BLaER1 treated with 17β-estradiol and CSF1 and Interleukin-3, amounts not matched to agents 10 nM and 100 nM (cell line): ENCODE results near the gene DHFR.
A peak's percentile ranks its signal among the peaks of the same experiment; 100 is the strongest.

Experiments
- H3K27ac ChIP-seq, 11 experiments: shearing (Covaris generic); formaldehyde crosslinking; 2 replicates each; pipeline ENCODE4 v1.8.1; 2022
- H3K27me3 ChIP-seq, 11 experiments: shearing (Covaris generic); formaldehyde crosslinking; 2 replicates each; pipeline ENCODE4 v1.8.1; 2022
- H3K36me3 ChIP-seq, 11 experiments: shearing (Covaris generic); formaldehyde crosslinking; 2 replicates each; pipeline ENCODE4 v1.8.1; 2022
- H3K4me1 ChIP-seq, 10 experiments: shearing (Covaris generic); formaldehyde crosslinking; 2 replicates each; pipeline ENCODE4 v1.8.1; 2022
- H3K4me2 ChIP-seq, 11 experiments: shearing (Covaris generic); formaldehyde crosslinking; 2 replicates each; pipeline ENCODE4 v1.8.1; 2022
- H3K4me3 ChIP-seq, 10 experiments: shearing (Covaris generic); formaldehyde crosslinking; 2 replicates each; pipeline ENCODE4 v1.8.1; 2022
- H3K9ac ChIP-seq, 11 experiments: shearing (Covaris generic); formaldehyde crosslinking; 2 replicates each; pipeline ENCODE4 v1.8.1; 2022
- H3K9me3 ChIP-seq, 11 experiments: shearing (Covaris generic); formaldehyde crosslinking; replicated peaks in 1 of 11; 2 replicates each; pipeline ENCODE4 v1.8.1; 2022
- H4K20me1 ChIP-seq, 11 experiments: shearing (Covaris generic); formaldehyde crosslinking; 2 replicates each; pipeline ENCODE4 v1.8.1; 2022
- Cebpa-rat ChIP-seq, 11 experiments: shearing (Covaris generic); IDR thresholded peaks; 2 replicates each; pipeline ENCODE4 v1.8.1; 2022

Gene DHFR

DNA sequence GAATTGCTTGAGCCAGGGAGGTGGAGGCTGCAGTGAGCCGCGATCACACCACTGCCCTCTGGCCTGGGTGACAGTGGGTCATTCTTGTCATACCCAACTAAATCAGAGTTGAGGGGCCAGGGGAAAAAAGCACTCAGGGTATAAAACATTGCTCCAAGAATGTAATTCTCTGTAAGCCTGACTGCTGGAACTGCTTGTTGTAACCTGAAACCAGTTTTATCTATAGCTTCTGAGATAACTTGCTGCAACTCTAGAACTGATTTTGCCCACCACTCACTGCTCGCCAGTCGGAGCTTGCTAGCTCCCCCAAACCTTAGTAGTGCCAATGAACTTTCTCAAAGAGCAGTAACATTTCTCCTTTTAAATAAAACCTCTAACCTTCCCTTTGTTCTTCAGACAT lies 9.9 kb downstream of the DHFR start:
- H3K4me3 ChIP-seq, result no peak overlapping the region
- H3K27ac ChIP-seq, result no peak overlapping the region
- peaks cover 0 to 12% (median 0%) of the 10 kb centered on the region in 11 experiments; a peak in 4 of 22 replicates for H4K20me1 ChIP-seq
- no peak for TF ChIP-seq Cebpa-rat (IDR thresholded peaks at IDR 0.05)
- H3K36me3 ChIP-seq, result peaks cover 0 to 89% (median 0%) of the 10 kb centered on the region in 11 experiments; a peak in 14 of 22 replicates
- H3K4me1 ChIP-seq, result peaks cover 0 to 16% (median 4%) of the 10 kb centered on the region in 10 experiments; a peak in 9 of 20 replicates
- peaks cover 0 to 26% (median 14%) of the 10 kb centered on the region in 11 experiments; a peak in 14 of 22 replicates for H3K9me3 ChIP-seq
- no peak overlapping the region for H3K9ac ChIP-seq
- no peak overlapping the region for H3K4me2 ChIP-seq
- no peaks in the 10 kb centered on the region for H3K27me3 ChIP-seq

DNA sequence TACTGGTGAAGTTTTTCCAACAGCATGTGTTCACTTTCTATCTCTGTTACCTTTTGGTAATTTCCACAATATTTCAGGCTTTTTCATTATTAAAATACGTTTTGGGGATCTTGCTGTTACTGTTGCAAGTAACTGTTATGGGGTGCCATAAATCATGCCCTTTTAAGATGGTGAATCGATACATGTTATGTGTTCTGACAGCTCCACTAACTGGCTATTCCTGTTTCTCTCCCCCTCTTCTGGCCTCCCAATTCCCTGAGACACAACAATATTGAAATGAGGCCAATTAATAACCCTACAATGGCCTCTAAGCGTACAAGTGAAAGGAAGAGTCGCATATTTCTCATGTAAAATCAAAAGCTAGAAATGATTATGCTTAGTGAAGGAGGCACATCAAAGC lies 13.4 kb downstream of the DHFR start:
- peaks cover 0 to 12% (median 0%) of the 10 kb centered on the region in 11 experiments; a peak in 4 of 22 replicates for H4K20me1 ChIP-seq
- peaks cover 0 to 22% (median 9%) of the 10 kb centered on the region in 11 experiments; a peak in 9 of 22 replicates for H3K9me3 ChIP-seq
- peaks cover 0 to 97% (median 0%) of the 10 kb centered on the region in 11 experiments; a peak in 18 of 22 replicates for H3K36me3 ChIP-seq
- no peak overlapping the region for H3K27ac ChIP-seq
- no peak overlapping the region for H3K9ac ChIP-seq
- no peaks in the 10 kb centered on the region; a peak in 1 of 20 replicates for H3K4me1 ChIP-seq
- TF ChIP-seq Cebpa-rat (IDR thresholded peaks at IDR 0.05), result no peak
- H3K4me3 ChIP-seq, result no peak overlapping the region
- no peaks in the 10 kb centered on the region for H3K27me3 ChIP-seq
- H3K4me2 ChIP-seq, result no peak overlapping the region

DNA sequence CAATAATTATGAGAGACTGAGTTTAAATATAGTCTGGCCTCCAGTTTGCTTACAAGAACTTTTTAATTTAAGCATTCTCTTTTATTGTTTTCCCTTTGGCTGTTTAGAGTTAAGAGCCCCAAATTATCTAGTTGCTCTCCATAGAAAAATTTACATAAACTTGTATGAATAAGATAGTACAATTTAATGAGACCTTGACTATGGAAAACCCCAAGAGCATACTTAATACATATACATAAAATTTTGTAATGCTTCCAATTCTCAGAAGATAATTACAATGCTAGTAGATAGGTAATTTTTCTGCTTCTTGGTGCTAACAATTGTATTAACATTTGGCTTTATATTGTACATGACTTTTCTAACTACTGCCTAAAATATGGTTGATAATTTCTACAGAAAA lies 20.6 kb downstream of the DHFR start:
- Histone ChIP-seq H3K9me3 (peaks cover 0 to 18% (median 0%) of the 10 kb centered on the region in 11 experiments; a peak in 5 of 22 replicates), H3K4me2 (no peak overlapping the region), H3K36me3 (peaks cover 0 to 79% (median 58%) of the 10 kb centered on the region in 11 experiments), H3K9ac (no peak overlapping the region), H4K20me1 (peaks cover 0 to 3% (median 0%) of the 10 kb centered on the region in 11 experiments; a peak in 2 of 22 replicates), H3K4me1 (peaks cover 0 to 10% (median 0%) of the 10 kb centered on the region in 10 experiments; a peak in 5 of 20 replicates), H3K27ac (no peak overlapping the region), H3K4me3 (no peak overlapping the region), H3K27me3 (no peaks in the 10 kb centered on the region)
- no peak for TF ChIP-seq Cebpa-rat (IDR thresholded peaks at IDR 0.05)

DNA sequence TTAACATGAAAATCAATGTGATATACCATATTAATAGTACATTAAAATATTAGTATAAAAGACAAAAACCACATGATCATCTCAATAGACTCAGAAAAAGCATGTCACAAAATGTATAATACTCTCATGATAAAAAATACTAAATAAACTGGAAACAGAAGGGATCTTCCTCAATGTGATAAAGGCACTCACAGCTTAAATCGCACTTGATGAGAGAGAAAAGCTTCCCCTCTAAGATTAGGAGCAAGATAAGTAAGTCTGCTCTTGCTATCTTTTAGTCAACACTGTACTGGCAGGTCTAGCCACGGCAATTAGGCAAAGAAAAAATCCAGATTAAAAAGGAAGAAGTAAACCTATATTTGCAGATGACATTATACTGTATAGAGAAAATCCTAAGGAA lies 22.1 kb downstream of the DHFR start:
- TF ChIP-seq Cebpa-rat (IDR thresholded peaks at IDR 0.05), result no peak
- Histone ChIP-seq H3K4me1 (peaks cover 0 to 12% (median 0%) of the 10 kb centered on the region in 10 experiments; a peak in 5 of 20 replicates), H4K20me1 (peaks cover 0 to 3% (median 0%) of the 10 kb centered on the region in 11 experiments; a peak in 1 of 22 replicates), H3K9ac (no peak overlapping the region), H3K4me3 (no peak overlapping the region), H3K9me3 (peaks cover 0 to 18% (median 0%) of the 10 kb centered on the region in 11 experiments; a peak in 5 of 22 replicates), H3K27me3 (no peaks in the 10 kb centered on the region), H3K4me2 (no peak overlapping the region), H3K36me3 (peaks cover 0 to 78% (median 60%) of the 10 kb centered on the region in 11 experiments), H3K27ac (no peak overlapping the region)

DNA sequence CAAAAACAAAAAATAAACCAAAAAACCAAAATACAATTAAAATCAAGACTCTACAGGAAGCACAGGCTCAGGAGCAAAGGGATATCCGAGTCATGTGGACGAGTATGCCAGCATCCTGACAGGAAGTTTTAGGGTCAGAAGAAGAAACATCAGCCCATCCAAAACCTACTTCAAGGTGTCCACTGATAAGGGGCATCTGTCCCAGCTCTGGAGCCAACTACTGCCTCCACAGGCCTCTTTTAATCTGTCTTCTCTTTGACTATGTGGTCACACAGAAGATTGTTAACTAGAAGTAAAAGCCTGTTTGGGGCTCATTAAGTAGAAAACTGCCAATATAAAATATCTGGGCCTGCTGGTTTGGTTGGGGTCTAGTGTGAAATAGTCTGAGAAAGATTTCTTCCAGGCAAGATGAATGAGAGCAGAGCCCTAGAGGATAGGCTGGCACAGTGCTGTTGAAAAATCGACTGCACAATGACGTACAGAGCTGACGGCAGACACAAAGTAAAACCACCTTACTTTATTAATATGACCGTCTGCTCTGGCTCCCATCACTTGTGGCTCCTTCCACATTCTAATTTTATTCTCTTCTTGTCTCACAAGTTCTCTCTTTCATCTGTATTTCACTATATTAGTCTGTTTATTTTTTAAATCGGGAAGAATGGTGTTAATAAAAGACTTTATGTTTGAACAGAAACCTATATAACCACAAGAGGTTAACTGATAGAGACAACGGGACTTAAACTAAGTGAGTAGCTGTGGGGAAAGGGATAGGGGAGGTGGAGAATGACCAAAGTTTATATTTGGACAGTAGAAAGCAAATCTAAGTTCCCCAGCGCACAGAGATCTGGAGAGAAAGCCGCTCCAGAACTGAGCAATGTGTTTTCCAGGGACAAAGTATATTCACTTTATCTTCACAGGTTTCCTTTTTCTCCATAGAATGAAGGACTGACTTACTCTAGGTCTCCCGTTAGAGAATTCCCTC lies 23.2 kb downstream of the DHFR start:
- Histone ChIP-seq H3K4me2 (no peak overlapping the region; a peak in 1 of 22 replicates), H3K27me3 (no peaks in the 10 kb centered on the region), H3K9ac (no peak overlapping the region), H3K4me1 (peaks cover 0 to 12% (median 0%) of the 10 kb centered on the region in 10 experiments; a peak in 5 of 20 replicates), H3K4me3 (no peak overlapping the region), H3K27ac (no peak overlapping the region), H3K36me3 (peaks cover 0 to 68% (median 56%) of the 10 kb centered on the region in 11 experiments), H3K9me3 (peaks cover 0 to 18% (median 0%) of the 10 kb centered on the region in 11 experiments; a peak in 5 of 22 replicates), H4K20me1 (peaks cover 0 to 3% (median 0%) of the 10 kb centered on the region in 11 experiments; a peak in 1 of 22 replicates)
- TF ChIP-seq Cebpa-rat (IDR thresholded peaks at IDR 0.05), result no peak

DNA sequence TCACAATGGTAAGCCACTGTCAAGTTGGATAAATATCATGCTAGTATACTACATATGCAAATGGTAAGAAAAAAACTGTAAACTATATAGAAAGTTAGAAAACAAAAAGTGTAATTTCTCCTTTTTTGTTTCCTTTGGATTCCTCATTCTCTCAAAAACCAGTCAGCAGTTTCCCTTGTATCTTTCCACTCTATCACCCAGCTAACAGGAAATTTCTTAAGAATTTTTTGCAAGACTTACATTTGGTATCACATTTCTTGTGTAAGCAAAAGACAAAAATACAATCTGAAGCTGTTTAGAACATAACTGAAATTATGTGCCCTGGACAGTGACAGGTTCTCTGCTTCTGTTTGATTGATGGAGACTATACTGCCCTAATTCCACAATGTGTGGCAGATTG lies 25.5 kb downstream of the DHFR start:
- no peak overlapping the region for H3K4me3 ChIP-seq
- peaks cover 0 to 18% (median 0%) of the 10 kb centered on the region in 11 experiments; a peak in 5 of 22 replicates for H3K9me3 ChIP-seq
- H3K27ac ChIP-seq, result peak overlapping the region in 3 of 11 experiments; percentile 36 to 69 (median 61); a peak in 5 of 22 replicates
- no peak for TF ChIP-seq Cebpa-rat (IDR thresholded peaks at IDR 0.05)
- H3K4me1 ChIP-seq, result peaks cover 0 to 14% (median 0%) of the 10 kb centered on the region in 10 experiments; a peak in 5 of 20 replicates
- peaks cover 0 to 3% (median 0%) of the 10 kb centered on the region in 11 experiments; a peak in 1 of 22 replicates for H4K20me1 ChIP-seq
- H3K27me3 ChIP-seq, result no peaks in the 10 kb centered on the region
- H3K9ac ChIP-seq, result peak overlapping the region in 2 of 11 experiments; percentile 50 to 55; a peak in 3 of 22 replicates
- peak overlapping the region in 3 of 11 experiments; percentile 22 to 70 (median 58); a peak in 6 of 22 replicates for H3K4me2 ChIP-seq
- peaks cover 0 to 72% (median 49%) of the 10 kb centered on the region in 11 experiments for H3K36me3 ChIP-seq

DNA sequence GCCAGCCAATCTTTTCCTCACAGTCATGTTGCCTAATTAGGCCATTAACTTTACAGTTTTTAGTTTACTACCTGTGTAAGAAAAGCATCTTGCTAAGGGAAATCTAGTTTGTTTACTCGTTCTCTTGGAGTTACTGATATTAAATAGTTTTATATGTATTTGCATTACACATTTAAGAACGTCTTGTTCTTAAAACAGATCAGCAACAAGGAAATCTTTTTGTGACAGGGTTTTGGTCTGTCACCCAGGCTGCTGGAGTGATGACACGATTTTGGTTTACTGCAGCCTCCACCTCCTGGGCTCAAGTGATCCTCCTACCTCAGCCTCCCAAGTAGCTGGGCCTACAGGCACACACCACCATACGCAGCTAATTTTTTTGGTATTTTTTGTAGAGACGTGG lies 29.6 kb downstream of the DHFR start:
- H4K20me1 ChIP-seq, result no peaks in the 10 kb centered on the region
- peaks cover 0 to 44% (median 0%) of the 10 kb centered on the region in 10 experiments; a peak in 5 of 20 replicates for H3K4me1 ChIP-seq
- no peak overlapping the region for H3K9ac ChIP-seq
- no peak for TF ChIP-seq Cebpa-rat (IDR thresholded peaks at IDR 0.05)
- peaks cover 0 to 55% (median 31%) of the 10 kb centered on the region in 11 experiments; a peak in 19 of 22 replicates for H3K36me3 ChIP-seq
- H3K9me3 ChIP-seq, result peaks cover 0 to 2% (median 0%) of the 10 kb centered on the region in 11 experiments; a peak in 2 of 22 replicates
- H3K4me3 ChIP-seq, result no peak overlapping the region
- no peaks in the 10 kb centered on the region for H3K27me3 ChIP-seq
- no peak overlapping the region for H3K4me2 ChIP-seq
- H3K27ac ChIP-seq, result no peak overlapping the region

DNA sequence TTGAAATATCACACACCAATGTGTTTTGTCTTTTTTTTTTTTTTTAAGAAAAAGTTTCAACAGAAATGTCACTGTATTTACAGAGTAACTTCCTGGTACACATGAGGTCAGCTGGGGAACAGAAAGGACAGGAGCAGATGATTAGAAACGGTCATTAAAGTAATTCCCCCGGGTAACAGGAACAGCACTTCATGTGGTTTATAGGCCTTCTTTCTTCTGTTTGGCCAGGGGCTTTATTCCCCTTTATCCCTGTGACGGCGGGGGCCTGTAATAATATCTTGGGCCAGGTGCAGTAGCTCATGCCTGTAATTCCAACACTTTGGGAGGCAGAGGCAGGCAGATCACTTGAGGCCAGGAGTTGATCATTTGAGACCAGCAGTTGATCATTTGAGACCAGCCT lies 30.8 kb downstream of the DHFR start:
- H3K9me3 ChIP-seq, result no peaks in the 10 kb centered on the region
- H3K27me3 ChIP-seq, result no peaks in the 10 kb centered on the region
- peaks cover 0 to 66% (median 22%) of the 10 kb centered on the region in 11 experiments; a peak in 16 of 22 replicates for H3K36me3 ChIP-seq
- no peak overlapping the region for H3K4me3 ChIP-seq
- H4K20me1 ChIP-seq, result no peaks in the 10 kb centered on the region
- H3K4me1 ChIP-seq, result peaks cover 0 to 33% (median 0%) of the 10 kb centered on the region in 10 experiments; a peak in 4 of 20 replicates
- no peak for TF ChIP-seq Cebpa-rat (IDR thresholded peaks at IDR 0.05)
- peak overlapping the region in 1 of 11 experiments; percentile 3; a peak in 3 of 22 replicates for H3K27ac ChIP-seq
- 0 out of 22 replicates have a peak overlapping the region, but pooled peaks of 1 of the 11 experiments have one; percentile 23 for H3K4me2 ChIP-seq
- no peak overlapping the region for H3K9ac ChIP-seq
